ENCODE data around the gene GSTT2. TPM values are rescaled to one million over a fixed set of nuclear protein-coding genes. Genes with fewer than 3 reads are reported as not detected.

Gene GSTT2
- total and polyA plus RNA-seq, 2 experiments from 2014 or later = 0.44 TPM; not detected in 1

- Histone ChIP-seq H3K27ac (ENCODE audit: low read depth) (no peak overlapping the region), H3K27me3 (ENCODE audit: insufficient read depth) (no peaks in the 10 kb centered on the region), H2AFZ (no peak overlapping the region), H3K9me2 (ENCODE audit: insufficient read depth) (no peaks in the 10 kb centered on the region), H3K36me3 (ENCODE audit: insufficient read depth) (no peaks in the 10 kb centered on the region), H3F3A (replicated peaks; ENCODE audit: low read depth) (no peaks in the 10 kb centered on the region), H3K4me2 (no peak overlapping the region), H3K4me3 (no peak overlapping the region), H4K20me1 (replicated peaks; ENCODE audit: insufficient read depth) (peaks cover 14% of the 10 kb centered on the region; the same call in 1 of the 2 replicates), H3K79me2 (replicated peaks; ENCODE audit: insufficient read depth) (peaks cover 70% of the 10 kb centered on the region), H3K4me1 (ENCODE audit: insufficient read depth) (no peaks in the 10 kb centered on the region)
- ATAC-seq (no peak), DNase-seq (ENCODE audit: low spot score) (no peak)
- Mint-ChIP-seq H3K9me3 (no peaks in the 10 kb centered on the region), H3K4me1 (peaks cover 6% of the 10 kb centered on the region; the same call in 2 of the 3 replicates), H3K27ac (no peak overlapping the region), H3K36me3 (ENCODE audit: low read depth) (no peaks in the 10 kb centered on the region), H3K4me3 (no peak overlapping the region), H3K27me3 (ENCODE audit: insufficient read depth, low read depth, poor library complexity) (peaks cover 5% of the 10 kb centered on the region)
- TF ChIP-seq NANOG (IDR thresholded peaks at IDR 0.05; ENCODE audit: borderline replicate concordance) = no peak
- TF ChIP-seq ZNF331 (CRISPR knock-in tag; IDR thresholded peaks at IDR 0.05; ENCODE audit: low read depth) = no peak
- TF ChIP-seq, protein P1, sequence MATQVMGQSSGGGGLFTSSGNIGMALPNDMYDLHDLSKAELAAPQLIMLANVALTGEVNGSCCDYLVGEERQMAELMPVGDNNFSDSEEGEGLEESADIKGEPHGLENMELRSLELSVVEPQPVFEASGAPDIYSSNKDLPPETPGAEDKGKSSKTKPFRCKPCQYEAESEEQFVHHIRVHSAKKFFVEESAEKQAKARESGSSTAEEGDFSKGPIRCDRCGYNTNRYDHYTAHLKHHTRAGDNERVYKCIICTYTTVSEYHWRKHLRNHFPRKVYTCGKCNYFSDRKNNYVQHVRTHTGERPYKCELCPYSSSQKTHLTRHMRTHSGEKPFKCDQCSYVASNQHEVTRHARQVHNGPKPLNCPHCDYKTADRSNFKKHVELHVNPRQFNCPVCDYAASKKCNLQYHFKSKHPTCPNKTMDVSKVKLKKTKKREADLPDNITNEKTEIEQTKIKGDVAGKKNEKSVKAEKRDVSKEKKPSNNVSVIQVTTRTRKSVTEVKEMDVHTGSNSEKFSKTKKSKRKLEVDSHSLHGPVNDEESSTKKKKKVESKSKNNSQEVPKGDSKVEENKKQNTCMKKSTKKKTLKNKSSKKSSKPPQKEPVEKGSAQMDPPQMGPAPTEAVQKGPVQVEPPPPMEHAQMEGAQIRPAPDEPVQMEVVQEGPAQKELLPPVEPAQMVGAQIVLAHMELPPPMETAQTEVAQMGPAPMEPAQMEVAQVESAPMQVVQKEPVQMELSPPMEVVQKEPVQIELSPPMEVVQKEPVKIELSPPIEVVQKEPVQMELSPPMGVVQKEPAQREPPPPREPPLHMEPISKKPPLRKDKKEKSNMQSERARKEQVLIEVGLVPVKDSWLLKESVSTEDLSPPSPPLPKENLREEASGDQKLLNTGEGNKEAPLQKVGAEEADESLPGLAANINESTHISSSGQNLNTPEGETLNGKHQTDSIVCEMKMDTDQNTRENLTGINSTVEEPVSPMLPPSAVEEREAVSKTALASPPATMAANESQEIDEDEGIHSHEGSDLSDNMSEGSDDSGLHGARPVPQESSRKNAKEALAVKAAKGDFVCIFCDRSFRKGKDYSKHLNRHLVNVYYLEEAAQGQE (IDR thresholded peaks at IDR 0.05; ENCODE audit: unreplicated experiment) = no peak
- TF ChIP-seq CTCF (conservative IDR thresholded peaks at IDR 0.05; ENCODE audit: low read depth in 2 of 2) = no peak
- no peak for TF ChIP-seq ZNF462 (CRISPR knock-in tag; IDR thresholded peaks at IDR 0.05)
- no peak for TF ChIP-seq STAT1 (IDR thresholded peaks at IDR 0.05; ENCODE audit: unreplicated experiment)
- no peak for TF ChIP-seq EZH2phosphoT487 (IDR thresholded peaks at IDR 0.05; ENCODE audit: unreplicated experiment)
- no peak for TF ChIP-seq ZNF114 (CRISPR knock-in tag; IDR thresholded peaks at IDR 0.05)
- TF ChIP-seq, protein P2, sequence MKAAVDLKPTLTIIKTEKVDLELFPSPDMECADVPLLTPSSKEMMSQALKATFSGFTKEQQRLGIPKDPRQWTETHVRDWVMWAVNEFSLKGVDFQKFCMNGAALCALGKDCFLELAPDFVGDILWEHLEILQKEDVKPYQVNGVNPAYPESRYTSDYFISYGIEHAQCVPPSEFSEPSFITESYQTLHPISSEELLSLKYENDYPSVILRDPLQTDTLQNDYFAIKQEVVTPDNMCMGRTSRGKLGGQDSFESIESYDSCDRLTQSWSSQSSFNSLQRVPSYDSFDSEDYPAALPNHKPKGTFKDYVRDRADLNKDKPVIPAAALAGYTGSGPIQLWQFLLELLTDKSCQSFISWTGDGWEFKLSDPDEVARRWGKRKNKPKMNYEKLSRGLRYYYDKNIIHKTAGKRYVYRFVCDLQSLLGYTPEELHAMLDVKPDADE (IDR thresholded peaks at IDR 0.05) = no peak
- TF ChIP-seq CREB1 (CRISPR knock-in tag; IDR thresholded peaks at IDR 0.05; ENCODE audit: low read depth) = no peak
- TF ChIP-seq JUNB (IDR thresholded peaks at IDR 0.05; ENCODE audit: unreplicated experiment) = no peak
- TF ChIP-seq EZH2 (IDR thresholded peaks at IDR 0.05; ENCODE audit: low read depth, unreplicated experiment) = no peak
- no peak for TF ChIP-seq POLR2AphosphoS5 (IDR thresholded peaks at IDR 0.05; ENCODE audit: low read depth)
Measured at GRCh38 chr22:24027991-24028390, 48.1 kb downstream of the GSTT2 start.

Measured in GM23338 (cell line).